ENCODE measurements around the gene CD72.
A peak's percentile ranks its signal among the peaks of the same experiment; 100 is the strongest.

CD72 gene

GRCh38 chr9:35618325-35618727 is at the start of gene CD72:
TSS of gene CD72 (minus strand) at chr9:35618413. CDS start at chr9:35618303, 110 bp downstream.
- DNase-seq: no peak

- no peak for DNase-seq
Observed at GRCh38 chr9:35667939-35668338, 49.7 kb upstream of the CD72 start.

- DNase-seq: no peak
Observed at GRCh38 chr9:35666549-35666948, 48.3 kb upstream of the CD72 start.

GRCh38 chr9:35666045-35666444 is 47.8 kb upstream of the CD72 start:
- DNase-seq: no peak

GRCh38 chr9:35665471-35665818 is 47.2 kb upstream of the CD72 start:
- no peak for DNase-seq

GRCh38 chr9:35664531-35665470 is 46.6 kb upstream of the CD72 start, which contains the start of gene ARHGEF39:
TSS of gene ARHGEF39 (minus strand) at chr9:35665195. CDS start at chr9:35665169, 26 bp downstream.
- DNase-seq: no peak

GRCh38 chr9:35662437-35662836 is 44.2 kb upstream of the CD72 start:
- DNase-seq: no peak

GRCh38 chr9:35661756-35662350 is 43.6 kb upstream of the CD72 start:
- DNase-seq: no peak

GRCh38 chr9:35660966-35661415 is 42.8 kb upstream of the CD72 start:
- no peak for DNase-seq

- DNase-seq: no peak
Observed at GRCh38 chr9:35659340-35659739, 41.1 kb upstream of the CD72 start.

- DNase-seq: no peak
Observed at GRCh38 chr9:35658968-35659220, 40.7 kb upstream of the CD72 start.

- DNase-seq: peak; percentile 82
Observed at GRCh38 chr9:35658137-35658967, 40.1 kb upstream of the CD72 start, which contains the start of gene CCDC107. TSS of gene CCDC107 (plus strand) at chr9:35658292. CDS start at chr9:35658380, 88 bp downstream.

- DNase-seq: peak; percentile 92
Observed at GRCh38 chr9:35657546-35658136, 39.4 kb upstream of the CD72 start, which contains the start of gene RMRP. TSS of gene RMRP (minus strand) at chr9:35658019.

GRCh38 chr9:35656831-35657545 is 38.8 kb upstream of the CD72 start:
- no peak for DNase-seq

GRCh38 chr9:35656348-35656747 is 38.1 kb upstream of the CD72 start:
- no peak for DNase-seq

GRCh38 chr9:35653611-35654010 is 35.4 kb upstream of the CD72 start:
- no peak for DNase-seq

- no peak for DNase-seq
Observed at GRCh38 chr9:35652829-35653209, 34.6 kb upstream of the CD72 start.

- DNase-seq: no peak
Observed at GRCh38 chr9:35651956-35652828, 34.0 kb upstream of the CD72 start.

GRCh38 chr9:35650341-35651158 is 32.3 kb upstream of the CD72 start, which contains the start of gene SIT1:
TSS of gene SIT1 (minus strand) at chr9:35650931. CDS start at chr9:35650853, 78 bp downstream.
- DNase-seq: no peak

Data from KG1 (cell line).